OCI-LY1 (cell line): Measurements from ENCODE around the gene SYNE1.

Experiments used
- H2AFZ ChIP-seq: fragments of 200-600 bp; sonication (generic), shearing (Covaris generic); 2 replicates; pipeline ENCODE4 v1.6.0; 2014; ENCODE audit warnings: antibody characterized with exemption, mild to moderate bottlenecking, low read length
- H3F3A ChIP-seq: fragments of 200-600 bp; sonication (generic), shearing (Covaris generic); 2 replicates; pipeline ENCODE4 v1.6.0; 2014; ENCODE audit warnings: mild to moderate bottlenecking, antibody characterized with exemption, low read length, moderate library complexity; ENCODE audit not compliant: insufficient read depth
- H3K27ac ChIP-seq: fragments of 200-600 bp; sonication (generic); 2 replicates; pipeline ENCODE4 v1.5.1; 2014; ENCODE audit warnings: low read length, mixed run types, mild to moderate bottlenecking, low read depth; ENCODE audit not compliant: poor library complexity, severe bottlenecking
- H3K27me3 ChIP-seq: fragments of 200-600 bp; sonication (generic); 2 replicates; pipeline ENCODE4 v1.6.0; 2014; ENCODE audit warnings: antibody characterized with exemption, mild to moderate bottlenecking, low read length, moderate library complexity; ENCODE audit not compliant: insufficient read depth
- H3K36me3 ChIP-seq: fragments of 200-600 bp; sonication (generic); 2 replicates; pipeline ENCODE4 v1.6.1; 2014; ENCODE audit warnings: mild to moderate bottlenecking, antibody characterized with exemption, low read length, moderate library complexity, mixed read lengths; ENCODE audit not compliant: insufficient read depth
- H3K4me1 ChIP-seq: fragments of 200-600 bp; sonication (generic); 2 replicates; pipeline ENCODE4 v1.5.1; 2014; ENCODE audit warnings: mild to moderate bottlenecking, low read length, moderate library complexity; ENCODE audit not compliant: insufficient read depth, severe bottlenecking
- H3K4me2 ChIP-seq: fragments of 200-600 bp; sonication (generic), shearing (Covaris generic); 2 replicates; pipeline ENCODE4 v1.6.1; 2014; ENCODE audit warnings: low read length
- H3K4me3 ChIP-seq: fragments of 200-600 bp; sonication (generic); 2 replicates; pipeline ENCODE4 v1.5.1; 2014; ENCODE audit warnings: low read length, low read depth, mild to moderate bottlenecking, mixed read lengths; ENCODE audit not compliant: poor library complexity, severe bottlenecking
- H3K79me2 ChIP-seq: fragments of 200-600 bp; shearing (Covaris generic); 2 replicates; pipeline ENCODE4 v1.6.1; 2016; ENCODE audit warnings: mixed run types, low read length, mixed read lengths; ENCODE audit not compliant: insufficient read depth
- H3K9ac ChIP-seq: fragments of 200-600 bp; sonication (generic), shearing (Covaris generic); 2 replicates; pipeline ENCODE4 v1.6.1; 2014; ENCODE audit warnings: mild to moderate bottlenecking, low read length, mixed read lengths
- H3K9me2 ChIP-seq: fragments of 200-600 bp; sonication (generic), shearing (Covaris generic); 2 replicates; pipeline ENCODE4 v1.6.1; 2014; ENCODE audit warnings: low read depth, mild to moderate bottlenecking, low read length, mixed read lengths
- H3K9me3 ChIP-seq: fragments of 200-600 bp; shearing (Covaris generic); 2 replicates; pipeline ENCODE4 v1.6.1; 2014; ENCODE audit warnings: low read length, mixed read lengths
- H4K20me1 ChIP-seq: fragments of 200-600 bp; sonication (generic), shearing (Covaris generic); 2 replicates; pipeline ENCODE4 v1.6.0; 2016; ENCODE audit warnings: mild to moderate bottlenecking, low read length; ENCODE audit not compliant: insufficient read depth
- CTCF ChIP-seq: fragments of 200-600 bp; sonication (generic), shearing (Covaris generic); IDR thresholded peaks from 2 replicates; pipeline ENCODE4 v1.5.1; 2017; ENCODE audit warnings: mild to moderate bottlenecking, antibody characterized with exemption, low read length, moderate library complexity, mixed read lengths
- EZH2 ChIP-seq: fragments of 200-600 bp; sonication (generic), shearing (Covaris generic); IDR thresholded peaks from 2 replicates; pipeline ENCODE4 v1.8.0; 2017; ENCODE audit warnings: borderline replicate concordance, mixed run types, mild to moderate bottlenecking, antibody characterized with exemption, low read length, moderate library complexity, mixed read lengths

The SYNE1 gene

GRCh38 chr6:152173957-152174356 is 463.2 kb downstream of the SYNE1 start:
- peaks cover 73% of the 10 kb centered on the region for H3K36me3 ChIP-seq
- H2AFZ ChIP-seq: no peak overlapping the region
- no peak overlapping the region for H3K27ac ChIP-seq
- no peaks in the 10 kb centered on the region for H3K9me2 ChIP-seq
- no peaks in the 10 kb centered on the region for H3K9me3 ChIP-seq
- H3K27me3 ChIP-seq: no peaks in the 10 kb centered on the region
- TF ChIP-seq EZH2 (no peak), CTCF (no peak)
- no peaks in the 10 kb centered on the region for H3K79me2 ChIP-seq
- no peak overlapping the region for H3K4me3 ChIP-seq
- no peaks in the 10 kb centered on the region for H4K20me1 ChIP-seq
- no peaks in the 10 kb centered on the region for H3K4me1 ChIP-seq
- no peak overlapping the region for H3K9ac ChIP-seq
- H3K4me2 ChIP-seq: no peak overlapping the region
- no peaks in the 10 kb centered on the region for H3F3A ChIP-seq

- no peaks in the 10 kb centered on the region for H3F3A ChIP-seq
- H4K20me1 ChIP-seq: no peaks in the 10 kb centered on the region
- H3K79me2 ChIP-seq: no peaks in the 10 kb centered on the region
- H3K4me1 ChIP-seq: peaks cover 5% of the 10 kb centered on the region
- no peak overlapping the region for H3K4me3 ChIP-seq
- H3K27me3 ChIP-seq: no peaks in the 10 kb centered on the region
- TF ChIP-seq CTCF: no peak
- TF ChIP-seq EZH2: no peak
- no peak overlapping the region for H3K27ac ChIP-seq
- no peak overlapping the region for H3K4me2 ChIP-seq
- H3K9me2 ChIP-seq: no peaks in the 10 kb centered on the region
- no peak overlapping the region for H2AFZ ChIP-seq
- no peaks in the 10 kb centered on the region for H3K9me3 ChIP-seq
- no peak overlapping the region for H3K9ac ChIP-seq
- H3K36me3 ChIP-seq: peaks cover 67% of the 10 kb centered on the region
Observed at GRCh38 chr6:152173321-152173720, 463.8 kb downstream of the SYNE1 start.

- H3K4me3 ChIP-seq: no peak overlapping the region
- H3K36me3 ChIP-seq: peaks cover 58% of the 10 kb centered on the region
- H3K27ac ChIP-seq: peak overlapping the region; percentile 36
- TF ChIP-seq CTCF (no peak), EZH2 (no peak)
- H3K27me3 ChIP-seq: no peaks in the 10 kb centered on the region
- no peak overlapping the region for H2AFZ ChIP-seq
- no peaks in the 10 kb centered on the region for H3K9me2 ChIP-seq
- no peaks in the 10 kb centered on the region for H3K9me3 ChIP-seq
- H3K4me1 ChIP-seq: peaks cover 26% of the 10 kb centered on the region
- no peaks in the 10 kb centered on the region for H3K79me2 ChIP-seq
- no peak overlapping the region for H3K9ac ChIP-seq
- no peak overlapping the region for H3K4me2 ChIP-seq
- no peaks in the 10 kb centered on the region for H4K20me1 ChIP-seq
- no peaks in the 10 kb centered on the region for H3F3A ChIP-seq
Observed at GRCh38 chr6:152170702-152171667, 466.2 kb downstream of the SYNE1 start.
